Measurements from ENCODE around the gene CC2D2A.

CC2D2A gene

GRCh38 chr4:15636818-15637217 lies 167.1 kb downstream of the CC2D2A start:
- TF ChIP-seq CTCF (IDR thresholded peaks at IDR 0.05; ENCODE audit: insufficient read depth, low read length, poor library complexity, severe bottlenecking), result no peak
- no peak for TF ChIP-seq EZH2phosphoT487 (conservative IDR thresholded peaks at IDR 0.05; ENCODE audit: low read length)
- Histone ChIP-seq H3K79me2 (ENCODE audit: insufficient read depth, low read length) (no peaks in the 10 kb centered on the region), H4K20me1 (ENCODE audit: low read depth, low read length) (no peaks in the 10 kb centered on the region), H3K27me3 (ENCODE audit: low read length) (no peaks in the 10 kb centered on the region), H3F3A (ENCODE audit: insufficient read depth) (peaks cover 5% of the 10 kb centered on the region; the same call in 1 of the 2 replicates), H3K4me3 (ENCODE audit: insufficient read depth, low read length, poor library complexity, severe bottlenecking) (no peak overlapping the region), H3K9me3 (ENCODE audit: insufficient read depth, low read length) (no peaks in the 10 kb centered on the region), H2AFZ (ENCODE audit: low read depth, low read length, severe bottlenecking) (no peak overlapping the region), H3K4me2 (ENCODE audit: low read depth, low read length, poor library complexity, severe bottlenecking) (no peak overlapping the region), H3K36me3 (ENCODE audit: low read length) (peaks cover 33% of the 10 kb centered on the region), H3K9ac (ENCODE audit: low read length) (no peak overlapping the region), H3K27ac (ENCODE audit: low read depth, low read length) (no peak overlapping the region), H3K9me2 (replicated peaks; ENCODE audit: insufficient read depth, low read length) (no peaks in the 10 kb centered on the region)

- Histone ChIP-seq H3K36me3 (ENCODE audit: low read length) (peaks cover 29% of the 10 kb centered on the region), H2AFZ (ENCODE audit: low read depth, low read length, severe bottlenecking) (no peak overlapping the region), H3K9me3 (ENCODE audit: insufficient read depth, low read length) (no peaks in the 10 kb centered on the region), H4K20me1 (ENCODE audit: low read depth, low read length) (no peaks in the 10 kb centered on the region), H3K9me2 (replicated peaks; ENCODE audit: insufficient read depth, low read length) (no peaks in the 10 kb centered on the region), H3F3A (ENCODE audit: insufficient read depth) (peaks cover 5% of the 10 kb centered on the region; the same call in 1 of the 2 replicates), H3K27me3 (ENCODE audit: low read length) (no peaks in the 10 kb centered on the region), H3K4me2 (ENCODE audit: low read depth, low read length, poor library complexity, severe bottlenecking) (no peak overlapping the region), H3K79me2 (ENCODE audit: insufficient read depth, low read length) (no peaks in the 10 kb centered on the region), H3K9ac (ENCODE audit: low read length) (no peak overlapping the region), H3K4me3 (ENCODE audit: insufficient read depth, low read length, poor library complexity, severe bottlenecking) (no peak overlapping the region), H3K27ac (ENCODE audit: low read depth, low read length) (no peak overlapping the region)
- TF ChIP-seq CTCF (IDR thresholded peaks at IDR 0.05; ENCODE audit: insufficient read depth, low read length, poor library complexity, severe bottlenecking), result no peak
- TF ChIP-seq EZH2phosphoT487 (conservative IDR thresholded peaks at IDR 0.05; ENCODE audit: low read length), result no peak
Observed at GRCh38 chr4:15638418-15638817, 168.7 kb downstream of the CC2D2A start.

- no peak overlapping the region for H3K4me3 ChIP-seq (ENCODE audit: insufficient read depth, low read length, poor library complexity, severe bottlenecking)
- H3K9me3 ChIP-seq (ENCODE audit: insufficient read depth, low read length), result no peaks in the 10 kb centered on the region
- peaks cover 3% of the 10 kb centered on the region; the same call in 1 of the 2 replicates for H4K20me1 ChIP-seq (ENCODE audit: low read depth, low read length)
- no peak overlapping the region for H3K9ac ChIP-seq (ENCODE audit: low read length)
- no peak overlapping the region for H3K4me2 ChIP-seq (ENCODE audit: low read depth, low read length, poor library complexity, severe bottlenecking)
- no peaks in the 10 kb centered on the region; the same call in 1 of the 2 replicates for H3F3A ChIP-seq (ENCODE audit: insufficient read depth)
- peaks cover 72% of the 10 kb centered on the region for H3K79me2 ChIP-seq (ENCODE audit: insufficient read depth, low read length)
- no peaks in the 10 kb centered on the region for H3K36me3 ChIP-seq (ENCODE audit: low read length)
- H3K27me3 ChIP-seq (ENCODE audit: low read length), result no peaks in the 10 kb centered on the region
- H3K27ac ChIP-seq (ENCODE audit: low read depth, low read length), result no peak overlapping the region
- TF ChIP-seq CTCF (IDR thresholded peaks at IDR 0.05; ENCODE audit: insufficient read depth, low read length, poor library complexity, severe bottlenecking) (no peak), EZH2phosphoT487 (conservative IDR thresholded peaks at IDR 0.05; ENCODE audit: low read length) (no peak)
- no peaks in the 10 kb centered on the region for H3K9me2 ChIP-seq (replicated peaks; ENCODE audit: insufficient read depth, low read length)
- H2AFZ ChIP-seq (ENCODE audit: low read depth, low read length, severe bottlenecking), result no peak overlapping the region
Observed at GRCh38 chr4:15648600-15648999, 178.9 kb downstream of the CC2D2A start.
